ENCODE data around the gene SNTA1. TPM values are rescaled to one million over a fixed set of nuclear protein-coding genes. Genes with fewer than 3 reads are reported as not detected.
"Not testable (repeated sequence)": the region's sequence is repeated elsewhere in the genome, so short reads cannot be mapped to it uniquely, and the experiment has no call there.

The SNTA1 gene
- total RNA-seq, 1 experiment from 2014 or later: 7.6 TPM

DNA sequence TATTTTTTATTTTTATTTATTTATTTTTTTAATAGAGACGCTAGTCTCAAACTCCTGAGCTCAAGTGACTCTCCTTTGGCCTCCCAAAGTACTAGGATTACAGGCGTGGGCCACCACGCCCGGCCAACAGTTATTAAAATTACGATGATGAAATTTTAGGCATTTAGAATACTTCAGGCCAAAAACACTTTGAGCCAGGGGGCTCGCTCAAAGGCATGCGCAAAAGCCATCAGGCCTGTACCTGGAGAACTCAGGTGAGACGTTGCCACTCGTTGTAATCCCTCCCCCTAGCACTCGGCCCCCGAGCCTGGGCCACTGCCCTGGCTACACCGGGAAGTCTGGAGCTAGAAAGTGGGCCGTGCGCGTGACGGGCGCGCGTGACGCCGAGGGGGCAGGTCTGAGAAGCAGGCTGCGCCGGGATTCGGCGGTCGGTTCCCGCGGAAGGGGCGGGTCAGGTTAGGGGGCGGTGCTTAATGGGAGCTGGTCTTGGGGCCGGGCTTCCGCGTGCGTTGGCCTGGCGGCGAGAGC, 46.0 kb upstream of the SNTA1 start:
- no peaks in the 10 kb centered on the region for H3K4me1 Mint-ChIP-seq (ENCODE audit: low read depth, unreplicated experiment)
- no peaks in the 10 kb centered on the region for H3K27me3 Mint-ChIP-seq (ENCODE audit: unreplicated experiment)
- H3K36me3 Mint-ChIP-seq (ENCODE audit: insufficient read depth, unreplicated experiment): peaks cover 16% of the 10 kb centered on the region
- peak overlapping the region; percentile 66 for H3K27ac Mint-ChIP-seq (ENCODE audit: unreplicated experiment)
- DNase-seq: peak; percentile 100
- TF ChIP-seq, protein P1, sequence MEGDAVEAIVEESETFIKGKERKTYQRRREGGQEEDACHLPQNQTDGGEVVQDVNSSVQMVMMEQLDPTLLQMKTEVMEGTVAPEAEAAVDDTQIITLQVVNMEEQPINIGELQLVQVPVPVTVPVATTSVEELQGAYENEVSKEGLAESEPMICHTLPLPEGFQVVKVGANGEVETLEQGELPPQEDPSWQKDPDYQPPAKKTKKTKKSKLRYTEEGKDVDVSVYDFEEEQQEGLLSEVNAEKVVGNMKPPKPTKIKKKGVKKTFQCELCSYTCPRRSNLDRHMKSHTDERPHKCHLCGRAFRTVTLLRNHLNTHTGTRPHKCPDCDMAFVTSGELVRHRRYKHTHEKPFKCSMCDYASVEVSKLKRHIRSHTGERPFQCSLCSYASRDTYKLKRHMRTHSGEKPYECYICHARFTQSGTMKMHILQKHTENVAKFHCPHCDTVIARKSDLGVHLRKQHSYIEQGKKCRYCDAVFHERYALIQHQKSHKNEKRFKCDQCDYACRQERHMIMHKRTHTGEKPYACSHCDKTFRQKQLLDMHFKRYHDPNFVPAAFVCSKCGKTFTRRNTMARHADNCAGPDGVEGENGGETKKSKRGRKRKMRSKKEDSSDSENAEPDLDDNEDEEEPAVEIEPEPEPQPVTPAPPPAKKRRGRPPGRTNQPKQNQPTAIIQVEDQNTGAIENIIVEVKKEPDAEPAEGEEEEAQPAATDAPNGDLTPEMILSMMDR (IDR thresholded peaks at IDR 0.05; ENCODE audit: unreplicated experiment): no peak
- TSS peak; percentile 99 for BruUV-seq (replicated peaks)
- CTCF ChIA-PET: interaction anchor here (0.6 to 1.8 kb wide), 12 partner anchors 10 to 380 kb away, joined by 3 to 9 read pairs (median 4); partner anchors contain the start of gene ACTL10
- peak overlapping the region; percentile 80 for H3K4me3 Mint-ChIP-seq (ENCODE audit: low read depth, unreplicated experiment)
- no peaks in the 10 kb centered on the region for H3K9me3 Mint-ChIP-seq (ENCODE audit: low read depth, unreplicated experiment)
- intact Hi-C loops (cut with micrococcal nuclease; ENCODE audit: unreplicated experiment): no loop called here

DNA sequence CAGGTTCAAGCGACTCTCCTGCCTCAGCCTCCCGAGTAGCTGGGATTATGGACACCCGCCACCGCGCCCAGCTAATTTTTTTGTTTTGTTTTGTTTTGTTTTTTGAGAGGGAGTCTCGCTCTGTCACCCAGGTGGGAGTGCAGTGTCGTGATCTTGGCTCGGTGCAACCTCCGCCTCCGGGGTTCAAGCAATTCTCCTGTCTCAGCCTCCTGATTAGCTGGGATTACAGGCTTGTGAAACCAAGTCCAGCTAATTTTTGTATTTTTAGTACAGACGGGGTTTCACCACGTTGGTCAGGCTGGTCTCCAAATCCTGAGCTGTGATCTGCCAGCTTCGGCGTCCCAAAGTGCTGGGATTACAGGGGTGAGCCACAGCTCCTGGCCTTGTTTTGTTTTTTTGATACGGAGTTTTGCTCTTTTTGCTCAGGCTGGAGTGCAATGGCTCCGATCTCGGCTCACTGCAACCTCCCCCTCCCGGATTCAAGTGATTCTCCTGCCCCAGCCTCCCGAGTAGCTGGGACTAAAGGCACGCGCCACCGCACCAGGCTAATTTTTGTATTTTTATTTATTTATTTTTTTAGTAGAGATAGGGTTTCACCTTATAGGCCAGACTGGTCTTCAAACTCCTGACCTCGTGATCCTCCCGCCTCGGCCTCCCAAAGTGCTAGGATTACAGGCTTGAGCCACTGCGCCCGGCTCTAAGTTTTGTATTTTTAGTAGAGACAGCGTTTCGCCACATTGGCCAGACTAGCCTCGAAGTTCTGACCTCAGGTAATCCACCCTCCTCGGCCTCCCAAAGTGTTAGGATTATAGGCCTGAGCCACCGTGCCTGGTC, 45.3 kb upstream of the SNTA1 start:
- BruUV-seq (replicated peaks); H3K27me3 Mint-ChIP-seq (ENCODE audit: unreplicated experiment); intact Hi-C loops (cut with micrococcal nuclease; ENCODE audit: unreplicated experiment); DNase-seq; H3K4me1 Mint-ChIP-seq (ENCODE audit: low read depth, unreplicated experiment); H3K9me3 Mint-ChIP-seq (ENCODE audit: low read depth, unreplicated experiment): not testable (repeated sequence)
- H3K27ac Mint-ChIP-seq (ENCODE audit: unreplicated experiment): peak overlapping the region; percentile 66
- peaks cover 16% of the 10 kb centered on the region for H3K36me3 Mint-ChIP-seq (ENCODE audit: insufficient read depth, unreplicated experiment)
- H3K4me3 Mint-ChIP-seq (ENCODE audit: low read depth, unreplicated experiment): peak overlapping the region; percentile 80
- CTCF ChIA-PET: interaction anchor here (1.0 to 1.8 kb wide), 7 partner anchors 9 to 178 kb away, joined by 3 to 9 read pairs (median 7); partner anchors contain the start of gene ACTL10

DNA sequence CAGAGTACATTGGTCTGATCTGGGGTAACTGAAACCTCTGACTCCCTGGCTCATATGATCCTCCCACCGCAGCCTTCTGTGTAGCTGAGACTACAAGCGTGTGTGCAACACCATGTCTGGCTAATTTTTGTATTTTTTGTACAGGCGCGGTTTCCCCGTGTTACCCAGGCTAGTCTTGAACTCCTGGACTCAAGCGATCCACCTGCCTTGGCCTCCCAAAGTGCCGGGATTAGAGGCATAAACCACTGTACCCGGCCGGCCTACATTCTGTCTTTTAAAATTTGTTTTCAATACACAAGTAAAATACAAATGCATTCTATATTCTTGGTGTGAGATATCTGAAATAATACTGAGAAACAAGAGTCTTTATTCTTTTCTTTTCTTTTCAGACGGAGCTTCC, 44.6 kb upstream of the SNTA1 start:
- intact Hi-C loops (cut with micrococcal nuclease; ENCODE audit: unreplicated experiment): no loop called here
- no peaks in the 10 kb centered on the region for H3K4me1 Mint-ChIP-seq (ENCODE audit: low read depth, unreplicated experiment)
- TF ChIP-seq, protein P1 (IDR thresholded peaks at IDR 0.05; ENCODE audit: unreplicated experiment): no peak
- peak overlapping the region; percentile 44 for H3K27ac Mint-ChIP-seq (ENCODE audit: unreplicated experiment)
- H3K9me3 Mint-ChIP-seq (ENCODE audit: low read depth, unreplicated experiment): no peaks in the 10 kb centered on the region
- no TSS peak for BruUV-seq (replicated peaks)
- CTCF ChIA-PET: no interaction called here
- DNase-seq: no peak
- H3K36me3 Mint-ChIP-seq (ENCODE audit: insufficient read depth, unreplicated experiment): peaks cover 16% of the 10 kb centered on the region
- H3K27me3 Mint-ChIP-seq (ENCODE audit: unreplicated experiment): no peaks in the 10 kb centered on the region
- H3K4me3 Mint-ChIP-seq (ENCODE audit: low read depth, unreplicated experiment): no peak overlapping the region

DNA sequence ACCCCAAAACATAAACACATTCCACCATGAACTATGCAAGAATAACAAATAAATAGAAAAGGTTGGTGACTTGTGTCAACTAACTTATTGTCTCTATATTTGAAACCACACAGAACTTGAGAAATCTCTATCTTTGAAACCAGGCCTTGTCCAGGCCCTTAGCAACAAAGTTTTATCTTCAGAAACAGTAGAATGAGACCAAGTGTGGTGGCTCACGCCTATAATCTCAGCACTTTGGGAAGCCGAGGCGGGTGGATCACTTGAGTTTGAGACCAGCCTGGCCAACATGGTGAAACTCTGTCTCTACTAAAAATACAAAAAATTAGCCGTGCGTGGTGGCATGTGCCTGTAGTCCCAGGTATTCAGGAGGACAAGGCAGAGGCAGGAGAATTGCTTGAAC, 39.6 kb upstream of the SNTA1 start:
- H3K4me3 Mint-ChIP-seq (ENCODE audit: low read depth, unreplicated experiment); H3K9me3 Mint-ChIP-seq (ENCODE audit: low read depth, unreplicated experiment); intact Hi-C loops (cut with micrococcal nuclease; ENCODE audit: unreplicated experiment); H3K36me3 Mint-ChIP-seq (ENCODE audit: insufficient read depth, unreplicated experiment); H3K27ac Mint-ChIP-seq (ENCODE audit: unreplicated experiment); DNase-seq; BruUV-seq (replicated peaks); H3K27me3 Mint-ChIP-seq (ENCODE audit: unreplicated experiment); CTCF ChIA-PET; H3K4me1 Mint-ChIP-seq (ENCODE audit: low read depth, unreplicated experiment): not testable (repeated sequence)

DNA sequence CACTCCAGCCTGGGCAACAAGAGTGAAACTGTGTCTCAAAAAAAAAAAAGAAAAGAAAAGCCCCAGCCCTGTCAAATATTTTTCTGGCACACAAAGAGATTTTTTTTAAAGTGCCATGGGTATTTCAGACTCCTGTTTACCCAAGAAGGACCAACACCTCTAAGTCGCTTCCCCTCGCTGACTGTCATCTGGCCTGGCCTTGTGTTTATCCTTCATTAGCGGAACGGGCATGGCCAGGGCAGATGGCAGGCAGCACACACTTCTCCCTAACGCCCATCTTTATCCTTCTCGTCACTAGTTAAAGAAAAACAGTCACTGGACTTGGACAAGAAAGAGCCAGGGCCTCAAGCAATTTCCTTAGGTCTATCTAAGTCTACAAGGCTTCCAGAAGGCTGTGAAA, 39.0 kb upstream of the SNTA1 start:
- H3K27ac Mint-ChIP-seq (ENCODE audit: unreplicated experiment): no peak overlapping the region

More for the DNA sequence above, 39.0 kb upstream of the SNTA1 start:
- BruUV-seq (replicated peaks): no TSS peak
- TF ChIP-seq, protein P1 (IDR thresholded peaks at IDR 0.05; ENCODE audit: unreplicated experiment): no peak
- no peaks in the 10 kb centered on the region for H3K36me3 Mint-ChIP-seq (ENCODE audit: insufficient read depth, unreplicated experiment)
- DNase-seq: no peak
- intact Hi-C loops (cut with micrococcal nuclease; ENCODE audit: unreplicated experiment): no loop called here
- H3K9me3 Mint-ChIP-seq (ENCODE audit: low read depth, unreplicated experiment): no peaks in the 10 kb centered on the region
- no peaks in the 10 kb centered on the region for H3K4me1 Mint-ChIP-seq (ENCODE audit: low read depth, unreplicated experiment)
- no peak overlapping the region for H3K4me3 Mint-ChIP-seq (ENCODE audit: low read depth, unreplicated experiment)
- CTCF ChIA-PET: no interaction called here
- peaks cover 11% of the 10 kb centered on the region for H3K27me3 Mint-ChIP-seq (ENCODE audit: unreplicated experiment)

All from Calu3 (cell line).